HCT116 (cell line): ENCODE data around the gene BEGAIN. TPM values are rescaled to one million over a fixed set of nuclear protein-coding genes. Genes with fewer than 3 reads are reported as not detected.

Experiments used
- ATAC-seq: fragments of 200-7000 bp; cut with Tn5 transposase; 2 replicates; pipeline ENCODE4 v1.9.1; 2020; ENCODE audit warnings: mild to moderate bottlenecking, moderate library complexity
- BruUV-seq: library from RNA; stranded (reverse); fragments of 400-500 nt; replicated peaks from 2 replicates; lab custom pipeline; 2021; lab: Mats Ljungman, UMichigan
- CTCF ChIA-PET: fragments of 300-600 bp; sonication (Branson Sonifier 250); formaldehyde crosslinking; loops from one replicate; lab custom pipeline; 2021; ENCODE audit warnings: antibody characterized with exemption; lab: Charles Lee
- POLR2A ChIA-PET: fragments of 300-600, 350-600 bp; sonication (Branson Sonifier 250); formaldehyde crosslinking; loops from one replicate; lab custom pipeline; 2021; ENCODE audit warnings: antibody characterized with exemption; lab: Charles Lee
- RAD21 ChIA-PET, 2 experiments: fragments of 300-600 bp; sonication (Branson Sonifier 250); formaldehyde crosslinking; loops; one replicate each; lab custom pipeline; 2023; ENCODE audit warnings: low total read pairs in 2 of 2; ENCODE audit not compliant: uncharacterized antibody in 2 of 2, unreplicated experiment in 2 of 2, low non-redundant PET in 1 of 2; lab: Charles Lee
- DNase-seq: peaks from one replicate; pipeline ENCODE4 v3.0.0-alpha.2; 2010; ENCODE audit warnings: low read depth, low spot score
- H2AFZ ChIP-seq: fragments of 200-600 bp; shearing (Covaris generic), sonication (generic); 2 replicates; pipeline ENCODE4 v1.6.1; 2017; ENCODE audit warnings: low read depth, mixed run types, mixed read lengths, antibody characterized with exemption, low read length; ENCODE audit not compliant: poor library complexity, severe bottlenecking
- H3K27ac ChIP-seq: 2 replicates; pipeline ENCODE4 v1.5.1; 2012; ENCODE audit warnings: low read depth, low read length
- H3K27me3 ChIP-seq: fragments of 200-600 bp; sonication (generic); 2 replicates; pipeline ENCODE4 v1.6.1; 2016; ENCODE audit warnings: mixed run types, low read length, mixed read lengths; ENCODE audit not compliant: insufficient read depth
- H3K36me3 ChIP-seq, 2 experiments: fragments of 200-500 bp in 1 of 2; fragments of 200-600 bp in 1 of 2; sonication (Bioruptor generic) in 1 of 2; sonication (generic) in 1 of 2; 2 replicates each; pipeline versions ENCODE4 v1.5.1 to v1.6.1; 2014 to 2016; ENCODE audit warnings: low read length in 2 of 2, inconsistent platforms in 1 of 2, mixed read lengths in 1 of 2, mixed run types in 1 of 2; ENCODE audit not compliant: insufficient read depth in 2 of 2, control insufficient read depth in 1 of 2
- H3K4me1 ChIP-seq, 2 experiments: fragments of 200-600 bp in 1 of 2; sonication (generic) in 1 of 2; 2 replicates each; pipeline versions ENCODE4 v1.5.1 to v1.6.1; 2012 to 2017; ENCODE audit warnings: low read length in 2 of 2, inconsistent platforms in 1 of 2, mild to moderate bottlenecking in 1 of 2, mixed read lengths in 1 of 2, mixed run types in 1 of 2, moderate library complexity in 1 of 2; ENCODE audit not compliant: insufficient read depth in 2 of 2, control insufficient read depth in 1 of 2
- H3K4me2 ChIP-seq: fragments of 200-600 bp; sonication (generic); 2 replicates; pipeline ENCODE4 v1.6.1; 2017; ENCODE audit warnings: mixed run types, low read length, mixed read lengths
- H3K4me3 ChIP-seq, 2 experiments: fragments of 200-600 bp in 1 of 2; sonication (generic) in 1 of 2; replicated peaks in 1 of 2; 2 replicates each; pipeline ENCODE4 v1.5.1; 2011 to 2016; ENCODE audit warnings: low read length in 2 of 2, control low read depth in 1 of 2, low read depth in 1 of 2, mild to moderate bottlenecking in 1 of 2, mixed read lengths in 1 of 2, mixed run types in 1 of 2
- H3K79me2 ChIP-seq: fragments of 200-600 bp; sonication (generic); 2 replicates; pipeline ENCODE4 v1.6.1; 2017; ENCODE audit warnings: mild to moderate bottlenecking, mixed run types, low read length, moderate library complexity, mixed read lengths; ENCODE audit not compliant: insufficient read depth
- H3K9ac ChIP-seq: fragments of 200-600 bp; sonication (generic); 2 replicates; pipeline ENCODE4 v1.6.1; 2016; ENCODE audit warnings: low read length, mixed read lengths
- H3K9me2 ChIP-seq: fragments of 200-600 bp; sonication (generic), shearing (Covaris generic); 2 replicates; pipeline ENCODE4 v1.6.1; 2017; ENCODE audit warnings: mixed run types, mild to moderate bottlenecking, moderate library complexity; ENCODE audit not compliant: insufficient read depth
- H3K9me3 ChIP-seq, 2 experiments: fragments of 200-500 bp in 1 of 2; fragments of 200-600 bp in 1 of 2; sonication (Bioruptor generic) in 1 of 2; sonication (generic) in 1 of 2; 2 replicates each; pipeline ENCODE4 v1.6.1; 2014 to 2017; ENCODE audit warnings: low read length in 2 of 2, mixed read lengths in 2 of 2, inconsistent platforms in 1 of 2, low read depth in 1 of 2, mild to moderate bottlenecking in 1 of 2, mixed run types in 1 of 2, moderate library complexity in 1 of 2; ENCODE audit not compliant: control insufficient read depth in 1 of 2, insufficient read depth in 1 of 2
- H4K20me1 ChIP-seq: fragments of 200-600 bp; sonication (generic), shearing (Covaris generic); 2 replicates; pipeline ENCODE4 v1.6.1; 2017; ENCODE audit warnings: mixed run types, mild to moderate bottlenecking, moderate library complexity; ENCODE audit not compliant: insufficient read depth
- ATF3 ChIP-seq: IDR thresholded peaks from 2 replicates; pipeline ENCODE4 v1.6.1; 2012
- CBX3 ChIP-seq: IDR thresholded peaks from 2 replicates; pipeline ENCODE4 v1.6.1; 2012; ENCODE audit warnings: low read depth
- CTCF ChIP-seq, 3 experiments: fragments of 200-600 bp in 1 of 3; sonication (generic) in 1 of 3; IDR thresholded peaks in 2 of 3; conservative IDR thresholded peaks in 1 of 3; 2 replicates each; pipeline ENCODE4 v1.5.1; 2012 to 2017; ENCODE audit warnings: low read depth in 2 of 3, low read length in 2 of 3, antibody characterized with exemption in 1 of 3, borderline replicate concordance in 1 of 3, control low read depth in 1 of 3, mild to moderate bottlenecking in 1 of 3, mixed read lengths in 1 of 3, mixed run types in 1 of 3, moderate library complexity in 1 of 3; ENCODE audit not compliant: insufficient read depth in 1 of 3
- EZH2 ChIP-seq: fragments of 200-600 bp; sonication (generic); IDR thresholded peaks from 2 replicates; pipeline ENCODE4 v1.6.1; 2017; ENCODE audit warnings: antibody characterized with exemption, mixed run types
- FOSL1 ChIP-seq: IDR thresholded peaks from 2 replicates; pipeline ENCODE4 v1.6.1; 2012; ENCODE audit warnings: low read depth
- JUND ChIP-seq: IDR thresholded peaks from 2 replicates; pipeline ENCODE4 v1.6.1; 2012
- RAD21 ChIP-seq: IDR thresholded peaks from 2 replicates; pipeline ENCODE4 v1.6.1; 2012; ENCODE audit warnings: low read depth, mild to moderate bottlenecking
- SIN3A ChIP-seq: IDR thresholded peaks from 2 replicates; pipeline ENCODE4 v1.6.1; 2012; ENCODE audit warnings: low read depth
- SRF ChIP-seq: IDR thresholded peaks from 2 replicates; pipeline ENCODE4 v1.6.1; 2012; ENCODE audit warnings: low read depth
- ZNF274 ChIP-seq: fragments of 200-500 bp; sonication (Bioruptor generic); IDR thresholded peaks from 2 replicates; pipeline ENCODE4 v1.6.1; 2014; ENCODE audit warnings: mild to moderate bottlenecking, low read depth, low read length, inconsistent platforms
- intact Hi-C: fragments of 100-400 bp; cut with micrococcal nuclease; formaldehyde crosslinking; loops from 2 replicates; pipeline ENCODE4 v1.10.0; 2022
- total RNA-seq: library from RNA; stranded (reverse); gene quantifications from one replicate; pipeline ENCODE4 v1.2.1, GENCODE V29; 2021; ENCODE audit not compliant: unreplicated experiment

BEGAIN gene
- total RNA-seq, 1 experiment from 2014 or later: 8.5 TPM

GRCh38 chr14:100616854-100617409 lies 29.7 kb upstream of the BEGAIN start:
- no TSS peak for BruUV-seq
- ATAC-seq: no peak
- H3K27me3 ChIP-seq: no peaks in the 10 kb centered on the region

GRCh38 chr14:100615736-100616695 lies 28.8 kb upstream of the BEGAIN start:
- no peaks in the 10 kb centered on the region for H3K27me3 ChIP-seq
- no peaks in the 10 kb centered on the region for H3K36me3 ChIP-seq
- no peak for DNase-seq
- no peak overlapping the region for H3K9ac ChIP-seq
- H3K9me3 ChIP-seq: no peaks in the 10 kb centered on the region
- H3K79me2 ChIP-seq: no peaks in the 10 kb centered on the region
- ATAC-seq: no peak
- peaks cover 0 to 2% of the 10 kb centered on the region in 2 experiments; a peak in 1 of 4 replicates for H3K4me1 ChIP-seq
- no peak overlapping the region for H3K4me2 ChIP-seq
- ChIA-PET CTCF (no interaction called here), POLR2A (interaction anchor here (0.6 kb wide), 1 partner anchor 457 kb away, joined by 4 read pairs; no protein-coding TSS in a partner anchor), RAD21 (no interaction called here)
- TF ChIP-seq FOSL1 (no peak), CTCF (IDR thresholded peaks at IDR 0.05 in 2 of 3, conservative IDR thresholded peaks at IDR 0.05 in 1 of 3; ENCODE audit: borderline replicate concordance in 1 of 3, insufficient read depth in 1 of 3, low read depth in 2 of 3, low read length in 2 of 3) (no peak)
- no peaks in the 10 kb centered on the region for H4K20me1 ChIP-seq
- no peaks in the 10 kb centered on the region for H3K9me2 ChIP-seq
- no peak overlapping the region for H3K27ac ChIP-seq
- no TSS peak for BruUV-seq
- no peak overlapping the region for H3K4me3 ChIP-seq
- intact Hi-C loops: no loop called here
- no peak overlapping the region for H2AFZ ChIP-seq

More at GRCh38 chr14:100616854-100617409, 29.7 kb upstream of the BEGAIN start:
- CTCF ChIA-PET: no interaction called here
- no peak for DNase-seq
- H4K20me1 ChIP-seq: no peaks in the 10 kb centered on the region
- no peaks in the 10 kb centered on the region for H3K79me2 ChIP-seq
- H3K9me2 ChIP-seq: no peaks in the 10 kb centered on the region
- no peak overlapping the region for H3K4me2 ChIP-seq
- TF ChIP-seq SRF (no peak), ZNF274 (no peak), SIN3A (no peak), CBX3 (no peak), EZH2 (no peak), ATF3 (no peak), JUND (no peak), RAD21 (no peak)
- TF ChIP-seq, all 23 proteins: peak for 0
- Histone ChIP-seq H3K9me3 (no peaks in the 10 kb centered on the region), H3K9ac (no peak overlapping the region), H2AFZ (no peak overlapping the region), H3K4me3 (no peak overlapping the region), H3K36me3 (no peaks in the 10 kb centered on the region), H3K27ac (no peak overlapping the region), H3K4me1 (peaks cover 0 to under 1% of the 10 kb centered on the region in 2 experiments; a peak in 1 of 4 replicates)
- RAD21 ChIA-PET: no interaction called here
- POLR2A ChIA-PET: interaction anchor here (0.6 kb wide), 1 partner anchor 456 kb away, joined by 4 read pairs; no protein-coding TSS in a partner anchor
- intact Hi-C loops: no loop called here
